Measurements from ENCODE around the gene NDUFA5.

DNA sequence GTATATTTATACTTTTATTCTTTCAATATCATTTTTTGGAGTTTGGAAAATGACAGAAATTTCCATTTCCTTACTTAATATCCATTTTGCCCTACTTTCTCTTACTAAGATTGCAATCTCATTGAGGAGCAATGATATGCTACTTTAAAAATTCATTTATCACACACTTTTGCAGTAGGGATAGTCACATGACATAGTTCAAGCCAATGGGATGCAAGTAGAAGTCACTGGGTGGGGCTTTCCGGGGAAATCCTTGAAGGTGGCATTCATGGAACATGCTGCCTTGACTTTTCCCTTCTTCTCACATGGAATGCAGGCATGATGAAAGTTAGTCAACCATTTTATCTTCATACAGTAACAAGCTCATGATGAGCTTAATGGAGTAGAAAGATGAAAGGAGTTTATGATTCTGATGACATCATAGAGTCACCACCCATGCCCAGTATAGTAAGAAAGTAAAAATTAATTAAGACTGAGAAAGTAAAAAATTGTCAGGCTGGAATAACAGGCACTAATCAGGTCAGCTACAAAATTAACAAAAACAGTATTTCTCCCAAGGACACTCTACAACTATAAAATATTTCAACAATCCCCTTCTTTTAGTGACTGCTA lies 56.6 kb downstream of the NDUFA5 start:
- TF ChIP-seq, protein P1, sequence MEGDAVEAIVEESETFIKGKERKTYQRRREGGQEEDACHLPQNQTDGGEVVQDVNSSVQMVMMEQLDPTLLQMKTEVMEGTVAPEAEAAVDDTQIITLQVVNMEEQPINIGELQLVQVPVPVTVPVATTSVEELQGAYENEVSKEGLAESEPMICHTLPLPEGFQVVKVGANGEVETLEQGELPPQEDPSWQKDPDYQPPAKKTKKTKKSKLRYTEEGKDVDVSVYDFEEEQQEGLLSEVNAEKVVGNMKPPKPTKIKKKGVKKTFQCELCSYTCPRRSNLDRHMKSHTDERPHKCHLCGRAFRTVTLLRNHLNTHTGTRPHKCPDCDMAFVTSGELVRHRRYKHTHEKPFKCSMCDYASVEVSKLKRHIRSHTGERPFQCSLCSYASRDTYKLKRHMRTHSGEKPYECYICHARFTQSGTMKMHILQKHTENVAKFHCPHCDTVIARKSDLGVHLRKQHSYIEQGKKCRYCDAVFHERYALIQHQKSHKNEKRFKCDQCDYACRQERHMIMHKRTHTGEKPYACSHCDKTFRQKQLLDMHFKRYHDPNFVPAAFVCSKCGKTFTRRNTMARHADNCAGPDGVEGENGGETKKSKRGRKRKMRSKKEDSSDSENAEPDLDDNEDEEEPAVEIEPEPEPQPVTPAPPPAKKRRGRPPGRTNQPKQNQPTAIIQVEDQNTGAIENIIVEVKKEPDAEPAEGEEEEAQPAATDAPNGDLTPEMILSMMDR (conservative IDR thresholded peaks at IDR 0.05) = no peak
- no peak for TF ChIP-seq ZFX (IDR thresholded peaks at IDR 0.05)
